ENCODE data around the gene NDUFAF2.

NDUFAF2 gene

GRCh38 chr5:61052882-61053281 is 107.9 kb downstream of the NDUFAF2 start:
- no peak overlapping the region for H3K9ac ChIP-seq (ENCODE audit: low read depth, low read length)
- H3K4me2 ChIP-seq (ENCODE audit: insufficient read depth, low read length): no peak overlapping the region
- no peaks in the 10 kb centered on the region for H3K4me1 ChIP-seq (ENCODE audit: insufficient read depth, low read length)
- no peaks in the 10 kb centered on the region for H3K79me2 ChIP-seq (ENCODE audit: insufficient read depth, low read length)
- H2AFZ ChIP-seq (ENCODE audit: low read depth, low read length): no peak overlapping the region
- no peaks in the 10 kb centered on the region for H3K9me3 ChIP-seq (ENCODE audit: insufficient read depth, low read length, severe bottlenecking)
- DNase-seq (no peak), ATAC-seq (ENCODE audit: insufficient read depth, low read depth) (no peak)
- TF ChIP-seq CTCF (IDR thresholded peaks at IDR 0.05; ENCODE audit: borderline replicate concordance, extremely low read depth, low read length, poor library complexity, severe bottlenecking) (no peak), EZH2 (IDR thresholded peaks at IDR 0.05; ENCODE audit: borderline replicate concordance, low read depth, low read length, severe bottlenecking) (no peak)
- no peaks in the 10 kb centered on the region for H3K27me3 ChIP-seq (ENCODE audit: insufficient read depth, low read length, poor library complexity)
- no peak overlapping the region for H3K27ac ChIP-seq (ENCODE audit: low read length)
- H4K20me1 ChIP-seq (ENCODE audit: insufficient read depth, low read length): no peaks in the 10 kb centered on the region
- H3K36me3 ChIP-seq (ENCODE audit: insufficient read depth, low read length): no peaks in the 10 kb centered on the region
- no peak overlapping the region for H3K4me3 ChIP-seq (ENCODE audit: low read depth in 1 of 2, low read length in 2 of 2)

GRCh38 chr5:61053937-61054336 is 108.9 kb downstream of the NDUFAF2 start:
- Histone ChIP-seq H3K27ac (ENCODE audit: low read length) (no peak overlapping the region), H3K4me2 (ENCODE audit: insufficient read depth, low read length) (no peak overlapping the region), H3K9me3 (ENCODE audit: insufficient read depth, low read length, severe bottlenecking) (no peaks in the 10 kb centered on the region), H3K27me3 (ENCODE audit: insufficient read depth, low read length, poor library complexity) (no peaks in the 10 kb centered on the region), H3K79me2 (ENCODE audit: insufficient read depth, low read length) (no peaks in the 10 kb centered on the region), H2AFZ (ENCODE audit: low read depth, low read length) (no peak overlapping the region), H3K36me3 (ENCODE audit: insufficient read depth, low read length) (no peaks in the 10 kb centered on the region), H3K4me3 (ENCODE audit: low read depth in 1 of 2, low read length in 2 of 2) (no peak overlapping the region), H3K9ac (ENCODE audit: low read depth, low read length) (no peak overlapping the region), H4K20me1 (ENCODE audit: insufficient read depth, low read length) (no peaks in the 10 kb centered on the region), H3K4me1 (ENCODE audit: insufficient read depth, low read length) (no peaks in the 10 kb centered on the region)
- ATAC-seq (ENCODE audit: insufficient read depth, low read depth): no peak
- TF ChIP-seq CTCF (IDR thresholded peaks at IDR 0.05; ENCODE audit: borderline replicate concordance, extremely low read depth, low read length, poor library complexity, severe bottlenecking): no peak
- no peak for TF ChIP-seq EZH2 (IDR thresholded peaks at IDR 0.05; ENCODE audit: borderline replicate concordance, low read depth, low read length, severe bottlenecking)
- DNase-seq: no peak

- TF ChIP-seq EZH2 (IDR thresholded peaks at IDR 0.05; ENCODE audit: borderline replicate concordance, low read depth, low read length, severe bottlenecking) (no peak), CTCF (IDR thresholded peaks at IDR 0.05; ENCODE audit: borderline replicate concordance, extremely low read depth, low read length, poor library complexity, severe bottlenecking) (peak; percentile 74)
- Histone ChIP-seq H3K36me3 (ENCODE audit: insufficient read depth, low read length) (no peaks in the 10 kb centered on the region), H3K79me2 (ENCODE audit: insufficient read depth, low read length) (no peaks in the 10 kb centered on the region), H3K27ac (ENCODE audit: low read length) (no peak overlapping the region), H3K4me3 (ENCODE audit: low read depth in 1 of 2, low read length in 2 of 2) (no peak overlapping the region), H3K4me1 (ENCODE audit: insufficient read depth, low read length) (no peaks in the 10 kb centered on the region), H3K4me2 (ENCODE audit: insufficient read depth, low read length) (no peak overlapping the region), H3K9ac (ENCODE audit: low read depth, low read length) (no peak overlapping the region), H3K9me3 (ENCODE audit: insufficient read depth, low read length, severe bottlenecking) (no peaks in the 10 kb centered on the region), H4K20me1 (ENCODE audit: insufficient read depth, low read length) (no peaks in the 10 kb centered on the region), H3K27me3 (ENCODE audit: insufficient read depth, low read length, poor library complexity) (no peaks in the 10 kb centered on the region), H2AFZ (ENCODE audit: low read depth, low read length) (no peak overlapping the region)
- DNase-seq (no peak), ATAC-seq (ENCODE audit: insufficient read depth, low read depth) (peak; percentile 56; the same call in 2 of the 3 replicates)
Measured at GRCh38 chr5:61055434-61056006, 110.5 kb downstream of the NDUFAF2 start.
